Activated CD4-positive, alpha-beta memory T cell treated with anti-CD3 and anti-CD28 coated beads for 36 hours (primary cell): ENCODE results near the gene MOB1B. TPM values are rescaled to one million over a fixed set of nuclear protein-coding genes. Genes with fewer than 3 reads are reported as not detected.

Experiments
- CTCF ChIA-PET: fragments of 350-600 bp; sonication (Branson Sonifier 250); formaldehyde crosslinking; loops from one replicate; lab custom pipeline; 2021; ENCODE audit warnings: antibody characterized with exemption, inconsistent platforms; lab: Charles Lee
- POLR2A ChIA-PET: fragments of 350-600 bp; sonication (Branson Sonifier 250); formaldehyde crosslinking; loops from one replicate; lab custom pipeline; 2021; ENCODE audit warnings: antibody characterized with exemption; lab: Charles Lee
- DNase-seq: peaks from one replicate; pipeline ENCODE4 v3.0.0-alpha.2; 2020
- H3K27ac Mint-ChIP-seq: one replicate; pipeline ENCODE4 v1.8.0; 2021; ENCODE audit warnings: mixed read lengths
- H3K27me3 Mint-ChIP-seq: one replicate; pipeline ENCODE4 v1.8.0; 2021; ENCODE audit warnings: mixed read lengths
- H3K36me3 Mint-ChIP-seq: one replicate; pipeline ENCODE4 v1.8.0; 2021; ENCODE audit warnings: mixed read lengths
- H3K4me1 Mint-ChIP-seq: one replicate; pipeline ENCODE4 v1.8.0; 2021; ENCODE audit warnings: low read depth, mixed read lengths
- H3K4me3 Mint-ChIP-seq: one replicate; pipeline ENCODE4 v1.8.0; 2021; ENCODE audit warnings: mild to moderate bottlenecking, mixed read lengths
- H3K9me3 Mint-ChIP-seq: one replicate; pipeline ENCODE4 v1.8.0; 2021; ENCODE audit warnings: mixed read lengths
- intact Hi-C: fragments of 100-400 bp; cut with micrococcal nuclease; formaldehyde crosslinking; loops from one replicate; pipeline ENCODE4 v1.15.1; 2023
- total RNA-seq, 2 experiments: library from RNA; stranded (reverse); gene quantifications; one replicate each; pipeline ENCODE4 v1.2.3, GENCODE V29; 2021

Gene MOB1B
- 10 to 100 TPM; 18.6 to 19.9 TPM for total RNA-seq

- H3K27me3 Mint-ChIP-seq, result no peaks in the 10 kb centered on the region
- peak within 1 kb of the TSS; percentile 73 for H3K27ac Mint-ChIP-seq
- CTCF ChIA-PET, result interaction anchor here (0.7 to 1.9 kb wide), 10 partner anchors 14 to 217 kb away, joined by 3 to 14 read pairs (median 4); partner anchors contain the start of genes GRSF1 and UTP3
- DNase-seq, result peak; percentile 92
- no peaks in the 10 kb centered on the region for H3K9me3 Mint-ChIP-seq
- H3K36me3 Mint-ChIP-seq, result peaks cover 14% of the 10 kb centered on the region
- peak within 1 kb of the TSS; percentile 88 for H3K4me3 Mint-ChIP-seq
- intact Hi-C loops, result loop anchor here (1.0 to 5.0 kb wide), 8 partner anchors 25 to 300 kb away; partner anchors contain the start of genes DCK and UTP3
- peaks cover 20% of the 10 kb centered on the region for H3K4me1 Mint-ChIP-seq
- POLR2A ChIA-PET, result interaction anchor here (1.7 kb wide), 2 partner anchors 34 to 63 kb away, joined by 5 to 21 read pairs; partner anchors contain the start of gene GRSF1
Measured at GRCh38 chr4:70901984-70902576, at the start of gene MOB1B. TSS of gene MOB1B (plus strand) at chr4:70902369. CDS start at chr4:70902537, 168 bp downstream.

DNA sequence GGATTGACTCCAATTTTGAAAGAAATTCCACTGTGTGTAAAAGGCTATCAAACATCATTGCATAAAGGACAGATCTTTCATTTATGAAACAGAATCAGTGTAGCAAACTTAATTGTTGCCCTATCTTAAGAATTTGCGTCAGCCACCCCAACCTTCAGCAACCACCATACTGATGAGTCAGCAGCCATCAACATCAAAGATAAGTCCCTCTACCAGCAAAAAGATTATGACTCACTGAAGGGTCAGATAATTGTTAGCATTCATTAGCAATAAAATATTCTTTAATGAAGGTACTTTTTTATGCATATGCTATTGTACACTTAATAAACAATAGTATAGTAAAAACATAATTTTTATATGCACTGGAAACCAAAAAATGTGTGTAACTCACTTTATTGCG is 46.7 kb upstream of the MOB1B start:
- Mint-ChIP-seq H3K36me3 (no peaks in the 10 kb centered on the region), H3K27ac (no peak overlapping the region), H3K27me3 (no peaks in the 10 kb centered on the region), H3K4me1 (no peaks in the 10 kb centered on the region), H3K4me3 (no peak overlapping the region), H3K9me3 (no peaks in the 10 kb centered on the region)
- intact Hi-C loops, result no loop called here
- POLR2A ChIA-PET, result no interaction called here
- DNase-seq, result no peak
- CTCF ChIA-PET, result no interaction called here

GRCh38 chr4:70858454-70858853 is 43.7 kb upstream of the MOB1B start:
- ChIA-PET POLR2A (no interaction called here), CTCF (no interaction called here)
- H3K36me3 Mint-ChIP-seq, result no peaks in the 10 kb centered on the region
- intact Hi-C loops, result no loop called here
- H3K9me3 Mint-ChIP-seq, result no peaks in the 10 kb centered on the region
- H3K27me3 Mint-ChIP-seq, result no peaks in the 10 kb centered on the region
- no peak overlapping the region for H3K4me3 Mint-ChIP-seq
- peaks cover 8% of the 10 kb centered on the region for H3K4me1 Mint-ChIP-seq
- H3K27ac Mint-ChIP-seq, result no peak overlapping the region
- no peak for DNase-seq

- ChIA-PET POLR2A (no interaction called here), CTCF (interaction anchor here (0.6 kb wide), 1 partner anchor 53 kb away, joined by 4 read pairs; no protein-coding TSS in a partner anchor)
- Mint-ChIP-seq H3K27ac (no peak overlapping the region), H3K4me1 (peaks cover 12% of the 10 kb centered on the region), H3K9me3 (no peaks in the 10 kb centered on the region), H3K27me3 (no peaks in the 10 kb centered on the region), H3K36me3 (no peaks in the 10 kb centered on the region), H3K4me3 (no peak overlapping the region)
- intact Hi-C loops, result no loop called here
- no peak for DNase-seq
Measured at GRCh38 chr4:70859066-70859465, 43.1 kb upstream of the MOB1B start.

DNA sequence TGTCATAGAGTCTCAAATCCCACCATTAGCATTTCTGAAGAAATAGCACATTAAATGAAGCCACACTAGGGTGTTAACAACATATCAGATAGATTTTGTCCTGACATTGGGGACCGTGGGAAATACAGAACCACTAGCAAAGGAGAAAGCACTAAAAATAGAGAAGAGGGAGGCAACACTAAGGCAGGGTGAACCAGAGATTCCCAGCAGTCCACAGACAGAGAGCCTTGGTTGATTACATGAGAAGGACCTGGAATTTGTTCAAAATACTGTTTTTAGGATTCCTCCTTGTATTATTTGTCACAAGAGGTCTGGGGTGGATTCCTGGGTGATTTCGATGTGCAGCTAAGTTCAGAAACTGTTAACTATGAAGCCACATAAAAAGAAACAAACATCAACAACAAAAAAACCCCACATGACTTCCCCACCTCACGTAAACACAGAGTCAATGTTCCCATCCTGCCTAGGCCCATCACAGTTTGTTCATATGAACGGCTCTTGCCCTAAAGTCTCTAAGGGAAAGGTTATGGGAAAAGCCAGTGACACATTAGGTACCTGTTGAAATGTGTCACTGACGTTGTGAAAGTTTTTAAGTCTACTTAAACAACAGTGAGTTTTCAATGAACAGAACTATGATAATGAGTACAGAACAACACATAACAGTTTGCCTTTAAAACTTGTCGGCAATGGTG is 38.9 kb upstream of the MOB1B start:
- ChIA-PET CTCF (no interaction called here), POLR2A (no interaction called here)
- no peaks in the 10 kb centered on the region for H3K27me3 Mint-ChIP-seq
- peaks cover 12% of the 10 kb centered on the region for H3K4me1 Mint-ChIP-seq
- no peaks in the 10 kb centered on the region for H3K36me3 Mint-ChIP-seq
- DNase-seq, result peak; percentile 39
- intact Hi-C loops, result loop anchor here (1.0 to 2.0 kb wide), 6 partner anchors 20 to 175 kb away; partner anchors contain the start of genes MOB1B and UTP3
- H3K4me3 Mint-ChIP-seq, result no peak overlapping the region
- peak overlapping the region; percentile 57 for H3K27ac Mint-ChIP-seq
- no peaks in the 10 kb centered on the region for H3K9me3 Mint-ChIP-seq

- peaks cover under 1% of the 10 kb centered on the region for H3K4me1 Mint-ChIP-seq
- no peak overlapping the region for H3K27ac Mint-ChIP-seq
- intact Hi-C loops, result no loop called here
- ChIA-PET CTCF (no interaction called here), POLR2A (no interaction called here)
- no peaks in the 10 kb centered on the region for H3K9me3 Mint-ChIP-seq
- no peak overlapping the region for H3K4me3 Mint-ChIP-seq
- no peaks in the 10 kb centered on the region for H3K36me3 Mint-ChIP-seq
- no peaks in the 10 kb centered on the region for H3K27me3 Mint-ChIP-seq
- DNase-seq, result no peak
Measured at GRCh38 chr4:70868778-70869177, 33.4 kb upstream of the MOB1B start.

DNA sequence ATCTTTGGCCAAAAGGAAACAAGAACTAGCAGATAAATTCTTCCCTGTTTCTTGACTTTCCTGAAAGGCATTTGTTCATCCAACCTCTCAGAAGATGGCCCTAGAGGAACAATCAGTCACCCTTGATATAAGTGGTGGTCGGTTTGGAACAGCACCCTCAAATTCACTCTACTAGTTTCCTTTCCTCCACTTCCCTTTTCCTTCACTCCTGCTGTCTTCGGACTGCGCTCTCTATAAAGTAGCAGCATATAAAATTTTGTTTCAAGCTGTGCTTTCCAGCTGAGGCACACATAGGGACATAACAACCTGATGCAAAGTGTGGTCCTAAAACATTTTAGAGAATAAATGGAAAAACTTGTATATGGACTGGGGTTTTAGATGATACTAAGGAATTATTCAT is 29.0 kb upstream of the MOB1B start:
- no peak overlapping the region for H3K27ac Mint-ChIP-seq
- H3K4me1 Mint-ChIP-seq, result no peaks in the 10 kb centered on the region
- POLR2A ChIA-PET, result no interaction called here
- H3K36me3 Mint-ChIP-seq, result no peaks in the 10 kb centered on the region
- H3K27me3 Mint-ChIP-seq, result peaks cover 1% of the 10 kb centered on the region
- H3K9me3 Mint-ChIP-seq, result no peaks in the 10 kb centered on the region
- CTCF ChIA-PET, result no interaction called here
- no peak overlapping the region for H3K4me3 Mint-ChIP-seq
- DNase-seq, result no peak
- intact Hi-C loops, result no loop called here

DNA sequence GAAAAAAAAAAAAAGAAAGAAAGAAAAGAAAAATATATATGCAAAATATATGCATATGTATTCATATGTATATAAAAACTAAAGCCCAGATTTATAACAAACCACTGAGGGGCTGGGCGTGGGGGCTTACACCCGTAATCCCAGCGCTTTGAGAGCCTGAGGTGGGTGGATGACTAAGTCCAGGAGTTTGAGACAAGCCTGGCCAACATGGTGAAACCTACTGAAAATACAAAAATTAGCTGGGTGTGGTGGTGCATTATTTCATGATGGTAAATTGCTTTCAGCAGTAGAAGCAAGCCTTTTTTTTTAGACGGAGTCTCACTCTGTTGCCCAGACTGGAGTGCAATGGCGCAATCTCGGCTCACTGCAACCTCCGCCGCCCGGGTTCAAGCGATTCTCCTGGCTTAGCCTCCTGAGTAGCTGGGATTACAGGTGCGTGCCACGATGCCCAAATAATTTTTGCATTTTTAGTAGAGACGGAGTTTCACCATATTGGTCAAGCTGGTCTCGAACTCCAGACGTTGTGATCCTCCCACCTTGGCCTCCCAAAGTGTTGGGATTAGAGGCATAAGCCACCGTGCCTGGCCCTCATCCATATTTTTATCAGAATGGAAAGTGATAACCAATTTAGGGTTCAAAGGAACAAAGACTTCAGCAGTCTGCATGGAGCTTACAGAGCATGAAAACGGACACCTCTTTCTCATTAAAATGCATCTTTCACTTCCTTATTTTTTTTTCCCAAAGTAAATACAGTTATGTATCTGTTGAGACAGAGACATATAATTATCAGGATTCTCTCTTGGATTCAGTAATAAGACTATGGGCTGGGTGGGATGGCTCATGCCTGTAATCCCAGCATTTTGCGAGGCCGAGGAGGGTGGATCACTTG is 27.7 kb upstream of the MOB1B start:
- peaks cover 1% of the 10 kb centered on the region for H3K27me3 Mint-ChIP-seq
- DNase-seq, result no peak
- H3K4me3 Mint-ChIP-seq, result no peak overlapping the region
- no peaks in the 10 kb centered on the region for H3K9me3 Mint-ChIP-seq
- no peak overlapping the region for H3K27ac Mint-ChIP-seq
- intact Hi-C loops, result no loop called here
- no peaks in the 10 kb centered on the region for H3K36me3 Mint-ChIP-seq
- ChIA-PET CTCF (no interaction called here), POLR2A (no interaction called here)
- H3K4me1 Mint-ChIP-seq, result no peaks in the 10 kb centered on the region

- Mint-ChIP-seq H3K36me3 (no peaks in the 10 kb centered on the region), H3K4me1 (no peaks in the 10 kb centered on the region), H3K9me3 (no peaks in the 10 kb centered on the region), H3K4me3 (no peak overlapping the region), H3K27me3 (peaks cover 1% of the 10 kb centered on the region), H3K27ac (no peak overlapping the region)
- ChIA-PET CTCF (no interaction called here), POLR2A (no interaction called here)
- no peak for DNase-seq
- intact Hi-C loops, result no loop called here
Measured at GRCh38 chr4:70877556-70877955, 24.6 kb upstream of the MOB1B start.

- ChIA-PET POLR2A (no interaction called here), CTCF (no interaction called here)
- H3K36me3 Mint-ChIP-seq, result no peaks in the 10 kb centered on the region
- no peaks in the 10 kb centered on the region for H3K9me3 Mint-ChIP-seq
- no peak for DNase-seq
- no peaks in the 10 kb centered on the region for H3K4me1 Mint-ChIP-seq
- no peak overlapping the region for H3K27ac Mint-ChIP-seq
- intact Hi-C loops, result no loop called here
- H3K27me3 Mint-ChIP-seq, result peaks cover 1% of the 10 kb centered on the region
- no peak overlapping the region for H3K4me3 Mint-ChIP-seq
Measured at GRCh38 chr4:70880739-70881138, 21.4 kb upstream of the MOB1B start.

DNA sequence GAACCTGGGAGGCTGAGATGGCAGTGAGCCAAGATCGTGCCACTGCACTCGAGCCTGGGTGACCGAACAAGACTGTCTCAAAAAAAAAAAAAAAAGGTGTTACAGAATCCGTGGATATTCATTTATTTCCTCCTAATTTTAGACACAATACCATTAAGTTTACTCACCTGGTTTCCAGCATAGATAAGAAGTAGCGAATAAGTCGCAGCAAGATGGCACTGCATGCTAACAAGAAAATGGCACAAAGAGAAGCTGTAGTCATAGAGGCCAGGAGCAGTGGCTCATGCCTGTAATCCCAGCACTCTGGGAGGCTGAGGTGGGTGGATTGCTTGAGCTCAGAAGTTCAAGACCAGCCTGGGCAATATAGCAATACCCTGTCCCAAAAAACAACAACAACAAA is 17.0 kb upstream of the MOB1B start:
- ChIA-PET CTCF (interaction anchor here (0.6 kb wide), 1 partner anchor 806 kb away, joined by 3 read pairs; no protein-coding TSS in a partner anchor), POLR2A (no interaction called here)
- intact Hi-C loops, result no loop called here
- no peak overlapping the region for H3K4me3 Mint-ChIP-seq
- no peaks in the 10 kb centered on the region for H3K27me3 Mint-ChIP-seq
- DNase-seq, result no peak
- H3K36me3 Mint-ChIP-seq, result no peaks in the 10 kb centered on the region
- H3K27ac Mint-ChIP-seq, result no peak overlapping the region
- H3K4me1 Mint-ChIP-seq, result no peaks in the 10 kb centered on the region
- no peaks in the 10 kb centered on the region for H3K9me3 Mint-ChIP-seq
